Uterus (tissue), 4 donors: ENCODE results near the gene TERC. TPM values are rescaled to one million over a fixed set of nuclear protein-coding genes. Genes with fewer than 3 reads are reported as not detected.
"Not testable (repeated sequence)": the region's sequence is repeated elsewhere in the genome, so short reads cannot be mapped to it uniquely, and the experiment has no call there.

ENCODE experiments used
- DNase-seq, 2 donors: peaks; one replicate each; pipeline ENCODE4 v3.0.0-alpha.2; 2019 to 2020
- H3K27ac ChIP-seq, 2 donors: fragments of 200-600 bp; sonication (generic); 1 replicate in 1 of 2; 2 replicates in 1 of 2; pipeline ENCODE4 v1.5.1; 2016 to 2018
- H3K27me3 ChIP-seq, 2 donors: fragments of 200-600 bp; sonication (generic); one replicate each; pipeline ENCODE4 v1.5.1; 2018 to 2019; ENCODE audit warnings: control low read depth in 1 of 2
- H3K36me3 ChIP-seq, 2 donors: fragments of 200-600 bp; sonication (generic); one replicate each; pipeline ENCODE4 v1.5.1; 2019; ENCODE audit warnings: control low read depth in 1 of 2
- H3K4me1 ChIP-seq, 2 donors: fragments of 200-600 bp; sonication (generic); one replicate each; pipeline ENCODE4 v1.5.1; 2018 to 2019; ENCODE audit warnings: control low read depth in 1 of 2
- H3K4me3 ChIP-seq, 2 donors: fragments of 200-600 bp; sonication (generic); 1 replicate in 1 of 2; 2 replicates in 1 of 2; pipeline ENCODE4 v1.5.1; 2018 to 2019; ENCODE audit warnings: mild to moderate bottlenecking in 1 of 2
- H3K9me3 ChIP-seq, 2 donors: fragments of 200-600 bp; sonication (generic); one replicate each; pipeline ENCODE4 v1.5.1; 2019; ENCODE audit warnings: control low read depth in 1 of 2
- CTCF ChIP-seq, 4 experiments: fragments of 200-600 bp in 2 of 4; fragments of 450-650 bp in 2 of 4; sonication (generic) in 2 of 4; IDR thresholded peaks; one replicate each; pipeline ENCODE4 v1.5.1; 2016 to 2019; ENCODE audit warnings: antibody characterized with exemption in 4 of 4, mild to moderate bottlenecking in 2 of 4, moderate library complexity in 1 of 4
- POLR2A ChIP-seq, 2 donors: fragments of 450-650 bp; IDR thresholded peaks; one replicate each; pipeline ENCODE4 v1.6.1; 2016; ENCODE audit warnings: antibody characterized with exemption in 2 of 2, mild to moderate bottlenecking in 1 of 2, moderate library complexity in 1 of 2
- intact Hi-C: fragments of 100-400 bp; cut with DNase I; formaldehyde crosslinking; loops from one replicate; pipeline ENCODE4 v1.15.1; 2023; ENCODE audit warnings: low total_unique reads
- small RNA-seq: library from RNA; depleted of rRNA; stranded (forward); fragments of <200 nt; gene quantifications from one replicate; pipeline ENCODE3, GENCODE V24; 2016
- total RNA-seq, 4 donors: library from RNA; depleted of rRNA in 3 of 4; stranded (reverse); fragments of >200 nt in 3 of 4; gene quantifications; one replicate each; pipeline versions ENCODE4 v1.1.0 to v1.2.4, GENCODE V29; 2014 to 2023
- donor health status: DM: yes; HTN: yes; CAD: no.

The TERC gene
- total RNA-seq, 4 donors from 2014 or later, result 4.6 to 705 (median 482) TPM

GRCh38 chr3:169722724-169723123 lies 42.1 kb downstream of the TERC start:
- no peak for DNase-seq
- Histone ChIP-seq H3K9me3 (no peaks in the 10 kb centered on the region), H3K4me3 (no peak overlapping the region), H3K4me1 (no peaks in the 10 kb centered on the region), H3K27me3 (no peaks in the 10 kb centered on the region), H3K36me3 (no peaks in the 10 kb centered on the region), H3K27ac (no peak overlapping the region)
- intact Hi-C loops, result no loop called here
- no peak for TF ChIP-seq CTCF (IDR thresholded peaks at IDR 0.05)
- no peak for TF ChIP-seq POLR2A (IDR thresholded peaks at IDR 0.05)

- H3K4me1 ChIP-seq, H3K9me3 ChIP-seq, H3K27me3 ChIP-seq, DNase-seq, H3K36me3 ChIP-seq, H3K27ac ChIP-seq, intact Hi-C loops, H3K4me3 ChIP-seq: not testable (repeated sequence)
Measured at GRCh38 chr3:169718415-169718814, 46.4 kb downstream of the TERC start.

Small RNAs within 50 kb of the gene (small RNA-seq; reads per million reads assigned to genes)
- gene RNU6-637P, result not detected

Other genes with a start within 250 kb of the TERC start
- 10 to 100 TPM; 12.8 to 76.9 (median 35.1) TPM for gene MECOM, start 101.3 kb downstream of the TERC start, total RNA-seq
- gene ACTRT3, start 4.5 kb upstream of the TERC start, total RNA-seq, result 1 to 10 TPM in 3 of 4 donors, under 1 TPM in 1; 0.58 to 7.4 (median 3.7) TPM
- 10 to 100 TPM; 17.2 to 55.9 (median 23.0) TPM for gene MYNN, start 8.3 kb upstream of the TERC start, total RNA-seq
- under 1 TPM in 1 of 4 donors, not detected in 3; 0.14 TPM for gene LRRIQ4, start 47.8 kb upstream of the TERC start, total RNA-seq
- 10 to 100 TPM in 1 of 4 donors, 1 to 10 TPM in 2, not detected in 1; 1.3 to 27.3 (median 5.8) TPM for gene LRRC34, start 47.8 kb upstream of the TERC start, total RNA-seq
- under 1 TPM in 1 of 4 donors, not detected in 3; 0.35 TPM for gene LRRC31, start 104.9 kb upstream of the TERC start, total RNA-seq
- not detected for gene SAMD7, start 146.5 kb upstream of the TERC start, total RNA-seq
- gene SEC62, start 201.7 kb upstream of the TERC start, total RNA-seq, result 100 to 1,000 TPM in 1 of 4 donors, 10 to 100 TPM in 3; 20.0 to 195 (median 65.2) TPM